ENCODE data around the gene SLC38A5. TPM values are rescaled to one million over a fixed set of nuclear protein-coding genes. Genes with fewer than 3 reads are reported as not detected.

Gene SLC38A5
- total and polyA plus RNA-seq, 2 donors (not counting 3 experiments of a cell fraction or from before 2014, with no cell fraction given) = 21.6 to 28.8 TPM

GRCh38 chrX:48472225-48472624, 2.2 kb upstream of the SLC38A5 start:
- no peaks in the 10 kb centered on the region for H3K36me3 ChIP-seq (ENCODE audit: control insufficient read depth in 2 of 2, extremely low read depth in 1 of 2, insufficient read depth in 2 of 2, low read length in 2 of 2)
- H3K4me2 ChIP-seq (ENCODE audit: insufficient read depth, low read length) = no peak overlapping the region
- no peak overlapping the region for H3K4me3 ChIP-seq (replicated peaks in 1 of 3; ENCODE audit: insufficient read depth in 1 of 3, low read depth in 1 of 3, low read length in 3 of 3)
- no peak overlapping the region for H3K9ac ChIP-seq (replicated peaks; ENCODE audit: extremely low read depth, insufficient read depth, low read length)
- H3K4me1 ChIP-seq (ENCODE audit: control insufficient read depth, extremely low read depth, insufficient read depth, low read length) = peaks cover 6% of the 10 kb centered on the region
- H3K27me3 ChIP-seq (ENCODE audit: control insufficient read depth in 2 of 2, insufficient read depth in 2 of 2, low read length in 2 of 2) = peaks cover 2 to 8% of the 10 kb centered on the region in 2 experiments
- no peaks in the 10 kb centered on the region for H4K20me1 ChIP-seq (replicated peaks; ENCODE audit: control insufficient read depth, extremely low read depth, insufficient read depth, low read length)
- no peaks in the 10 kb centered on the region for H3K9me3 ChIP-seq (replicated peaks; ENCODE audit: control insufficient read depth, insufficient read depth, low read length)
- DNase-seq (ENCODE audit: low read depth, low spot score) (no peak), FAIRE-seq (no peak)
- dilution Hi-C loops (cut with MboI; ENCODE audit: extremely low pct_ligation_motif_present, low sequenced_read_pairs) (no loop called here), intact Hi-C loops (cut with micrococcal nuclease) (no loop called here)
- ChIA-PET CTCF (interaction anchor here (0.7 to 1.3 kb wide), 2 partner anchors 22 to 243 kb away, joined by 3 read pairs; no protein-coding TSS in a partner anchor), POLR2A (no interaction called here)
- no peak overlapping the region for H3K27ac ChIP-seq (ENCODE audit: insufficient read depth, low read depth, low read length)
- no peaks in the 10 kb centered on the region for H3K9me1 ChIP-seq (replicated peaks; ENCODE audit: control insufficient read depth, extremely low read depth, insufficient read depth, low read length)
- TF ChIP-seq POLR2AphosphoS5 (IDR thresholded peaks at IDR 0.05; ENCODE audit: insufficient read depth, low read depth, low read length) = no peak
- TF ChIP-seq MYC (IDR thresholded peaks at IDR 0.05; ENCODE audit: low read depth, low read length) = no peak
- no peak for TF ChIP-seq GATA2 (IDR thresholded peaks at IDR 0.05; ENCODE audit: insufficient read depth, insufficient read length, low read depth, low read length)
- TF ChIP-seq MAX (IDR thresholded peaks at IDR 0.05; ENCODE audit: insufficient read depth, insufficient read length) = no peak
- no peak for TF ChIP-seq FOS (IDR thresholded peaks at IDR 0.05; ENCODE audit: borderline replicate concordance, insufficient read depth, low read length)
- TF ChIP-seq EZH2 (IDR thresholded peaks at IDR 0.05; ENCODE audit: borderline replicate concordance, low read depth, low read length, severe bottlenecking) = no peak
- no peak for TF ChIP-seq CTCF (IDR thresholded peaks at IDR 0.05; ENCODE audit: extremely low read depth in 1 of 2, insufficient read depth in 1 of 2, low read depth in 1 of 2, low read length in 2 of 2)
- no peak for TF ChIP-seq JUN (IDR thresholded peaks at IDR 0.05; ENCODE audit: borderline replicate concordance, insufficient read depth, insufficient read length, low read depth)
- TF ChIP-seq POLR2A (IDR thresholded peaks at IDR 0.05; ENCODE audit: low read depth, low read length) = no peak
- H2AFZ ChIP-seq (ENCODE audit: low read depth, low read length) = no peak overlapping the region
- H3K79me2 ChIP-seq (ENCODE audit: control insufficient read depth, insufficient read depth, low read length) = peaks cover 22% of the 10 kb centered on the region
- BruUV-seq (replicated peaks) = no TSS peak
